Renal cortical epithelial cell (primary cell): ENCODE data around the gene SYCE1L. TPM values are rescaled to one million over a fixed set of nuclear protein-coding genes. Genes with fewer than 3 reads are reported as not detected.
"Not testable (repeated sequence)": the region's sequence is repeated elsewhere in the genome, so short reads cannot be mapped to it uniquely, and the experiment has no call there.

Source experiments
- DNase-seq: peaks from one replicate; pipeline ENCODE4 v3.0.0-alpha.2; 2011; ENCODE audit warnings: low read depth
- total RNA-seq: library from RNA; depleted of rRNA; stranded (reverse); fragments of >200 nt; gene quantifications from 2 replicates; pipeline ENCODE4 v1.2.3, GENCODE V29; 2014

Gene SYCE1L
- total RNA-seq, 1 donor from 2014 or later: 1.4 TPM

GRCh38 chr16:77197747-77198146 lies 1.5 kb upstream of the SYCE1L start:
- DNase-seq: no peak

- no peak for DNase-seq
Observed at GRCh38 chr16:77206533-77206932, 7.3 kb downstream of the SYCE1L start.

- no peak for DNase-seq
Observed at GRCh38 chr16:77207030-77207429, 7.8 kb downstream of the SYCE1L start.

- no peak for DNase-seq
Observed at GRCh38 chr16:77208382-77208781, 9.2 kb downstream of the SYCE1L start.

- no peak for DNase-seq
Observed at GRCh38 chr16:77211880-77212740, 12.9 kb downstream of the SYCE1L start.

GRCh38 chr16:77212741-77213541 lies 13.7 kb downstream of the SYCE1L start:
- no peak for DNase-seq

- DNase-seq: peak; percentile 97
Observed at GRCh38 chr16:77213542-77214106, 14.4 kb downstream of the SYCE1L start.

DNA sequence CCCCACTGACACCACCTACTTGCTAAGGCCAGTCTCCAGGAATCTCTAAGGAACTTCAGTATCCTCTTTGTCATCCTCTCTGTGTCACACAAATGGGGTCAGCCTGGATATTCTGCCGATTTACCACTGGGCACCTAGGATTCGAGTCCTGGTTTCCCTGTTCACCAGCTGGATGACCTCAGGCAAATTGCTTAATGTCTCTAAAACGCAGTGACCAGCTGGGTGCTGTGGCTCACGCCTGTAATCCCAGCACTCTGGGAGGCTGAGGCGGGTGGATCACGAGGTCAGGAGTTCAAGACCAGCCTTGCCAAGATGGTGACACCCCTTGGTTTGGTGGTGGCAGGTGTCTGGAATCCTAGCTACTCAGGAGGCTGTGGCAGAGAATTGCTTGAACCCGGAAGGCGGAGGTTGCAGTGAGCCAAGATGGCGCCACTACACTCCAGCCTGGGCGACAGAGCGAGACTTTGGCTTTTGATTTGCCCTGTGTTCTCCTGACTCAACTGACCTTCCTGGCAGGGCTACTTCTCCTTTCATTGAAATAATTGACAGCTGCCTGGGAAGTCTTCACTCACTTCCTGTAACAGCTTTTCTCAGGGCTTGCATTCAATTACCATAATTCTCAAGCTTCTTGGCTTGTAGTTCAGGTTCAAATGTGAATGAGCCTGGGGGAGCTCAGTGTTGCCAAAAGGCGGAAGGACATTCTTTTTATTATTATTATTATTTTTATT lies 15.4 kb downstream of the SYCE1L start:
- DNase-seq: peak; percentile 40

DNA sequence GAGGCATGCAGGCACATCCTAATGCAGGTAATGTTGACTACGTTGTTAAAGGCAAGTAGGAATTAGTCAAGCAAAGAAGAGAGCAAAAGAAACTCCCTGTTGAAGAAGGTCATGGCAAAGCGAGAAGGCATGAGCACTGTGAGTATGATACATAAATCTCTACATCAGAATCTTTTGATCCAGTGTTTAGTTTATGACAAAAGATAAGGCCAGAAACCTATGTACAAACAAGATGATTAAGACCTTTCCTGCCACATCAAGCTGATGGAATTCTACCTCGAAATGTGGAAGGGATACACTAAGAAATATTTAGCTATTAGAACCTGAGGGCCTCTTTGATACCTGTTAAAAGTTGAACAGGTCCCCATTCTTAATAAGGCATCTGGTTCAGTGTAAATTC lies 20.2 kb downstream of the SYCE1L start:
- no peak for DNase-seq

DNA sequence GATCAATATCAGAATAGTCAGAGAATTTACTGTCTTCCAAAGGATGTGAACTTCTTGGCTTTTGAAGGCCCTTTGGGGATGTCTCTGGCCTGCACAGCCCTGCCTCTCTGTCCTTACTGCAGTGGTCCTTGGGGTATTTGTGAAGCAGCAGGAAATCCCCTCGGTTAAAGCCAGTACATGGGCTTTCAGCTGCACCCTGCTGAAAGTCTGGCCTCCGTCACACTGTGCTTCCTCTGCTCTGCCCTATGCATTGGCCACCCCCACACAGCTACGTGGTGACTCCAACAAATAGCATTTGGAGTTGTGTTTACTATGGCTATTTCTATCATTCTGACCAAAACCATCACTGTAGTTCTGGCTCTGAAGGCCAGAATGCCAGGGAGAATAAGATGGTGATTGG lies 21.2 kb downstream of the SYCE1L start:
- no peak for DNase-seq

DNA sequence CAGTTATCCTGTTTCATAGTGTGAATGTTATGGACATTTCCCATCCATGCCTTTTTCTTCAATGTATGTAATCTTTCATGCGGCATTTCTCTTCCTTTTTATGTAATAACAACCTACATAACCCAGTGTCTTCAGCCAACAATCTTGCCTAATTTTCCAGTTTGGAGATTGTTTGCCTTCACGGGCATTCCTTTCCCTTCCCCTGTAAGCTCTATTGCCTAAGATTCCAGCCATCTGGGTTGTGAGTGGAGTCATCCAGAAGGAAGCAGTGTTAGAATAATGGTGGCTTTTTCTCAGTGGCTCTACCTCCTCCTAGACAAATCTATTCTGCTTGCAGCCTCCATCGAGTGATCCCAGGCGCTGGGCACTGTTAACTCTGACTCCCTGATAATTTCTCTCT lies 22.3 kb downstream of the SYCE1L start:
- DNase-seq: no peak

GRCh38 chr16:77223184-77223583 lies 24.0 kb downstream of the SYCE1L start:
- DNase-seq: no peak

DNA sequence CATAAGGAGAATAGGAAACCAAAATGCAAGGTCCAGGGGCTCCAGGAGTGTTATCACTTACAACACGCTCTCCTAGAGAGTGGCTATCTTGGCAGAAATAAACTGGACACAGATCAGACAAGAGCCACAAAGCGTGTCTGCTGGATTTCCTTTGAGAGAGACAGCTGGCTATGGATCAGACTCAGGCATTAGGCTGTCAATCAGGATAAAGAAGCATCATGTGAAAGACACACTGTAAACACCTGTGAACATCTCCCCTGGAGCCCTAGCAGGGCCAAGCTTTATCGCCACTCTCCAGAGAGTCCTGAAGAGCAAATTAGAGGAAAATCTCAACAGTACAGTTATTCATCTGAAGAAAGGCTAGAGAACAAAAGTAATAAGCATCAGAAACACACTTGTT lies 26.0 kb downstream of the SYCE1L start:
- DNase-seq: no peak

DNA sequence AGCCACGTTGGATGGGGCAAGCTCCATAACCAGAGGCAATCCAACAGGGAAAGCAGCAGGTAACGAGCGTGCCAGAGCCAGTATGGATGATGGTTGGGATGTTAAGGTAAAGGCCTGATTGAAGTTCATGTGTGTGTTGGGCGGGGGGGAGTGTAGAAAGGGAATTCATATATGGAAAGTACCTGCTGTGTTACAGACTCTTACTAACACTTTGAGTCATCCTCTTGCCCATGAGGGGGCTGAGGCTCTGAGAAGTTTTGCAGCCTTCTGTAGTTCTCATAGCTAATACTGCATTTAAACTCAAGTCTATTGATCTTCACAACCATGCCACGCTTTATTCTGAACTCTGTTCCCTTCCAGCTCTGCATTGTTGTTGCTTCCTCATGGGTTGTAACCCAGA lies 28.5 kb downstream of the SYCE1L start:
- DNase-seq: no peak

DNA sequence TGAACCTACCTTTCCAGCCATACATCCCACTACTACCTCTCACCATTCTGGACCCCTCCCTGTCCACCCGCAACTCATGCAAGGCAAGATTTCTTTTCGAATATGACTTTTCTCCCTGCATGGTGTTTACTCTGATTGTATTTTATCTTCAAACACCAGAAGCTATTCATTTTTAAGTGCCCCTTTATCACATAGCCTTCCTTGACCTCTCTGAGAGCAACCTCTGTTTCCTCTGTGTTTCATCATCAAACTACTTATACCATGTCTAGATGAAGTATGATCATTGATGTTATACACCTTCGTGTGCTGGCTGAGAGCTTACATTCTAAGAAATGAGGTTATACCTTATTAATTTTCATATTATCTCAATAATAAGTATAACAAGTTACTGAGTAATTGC lies 31.8 kb downstream of the SYCE1L start:
- no peak for DNase-seq

DNA sequence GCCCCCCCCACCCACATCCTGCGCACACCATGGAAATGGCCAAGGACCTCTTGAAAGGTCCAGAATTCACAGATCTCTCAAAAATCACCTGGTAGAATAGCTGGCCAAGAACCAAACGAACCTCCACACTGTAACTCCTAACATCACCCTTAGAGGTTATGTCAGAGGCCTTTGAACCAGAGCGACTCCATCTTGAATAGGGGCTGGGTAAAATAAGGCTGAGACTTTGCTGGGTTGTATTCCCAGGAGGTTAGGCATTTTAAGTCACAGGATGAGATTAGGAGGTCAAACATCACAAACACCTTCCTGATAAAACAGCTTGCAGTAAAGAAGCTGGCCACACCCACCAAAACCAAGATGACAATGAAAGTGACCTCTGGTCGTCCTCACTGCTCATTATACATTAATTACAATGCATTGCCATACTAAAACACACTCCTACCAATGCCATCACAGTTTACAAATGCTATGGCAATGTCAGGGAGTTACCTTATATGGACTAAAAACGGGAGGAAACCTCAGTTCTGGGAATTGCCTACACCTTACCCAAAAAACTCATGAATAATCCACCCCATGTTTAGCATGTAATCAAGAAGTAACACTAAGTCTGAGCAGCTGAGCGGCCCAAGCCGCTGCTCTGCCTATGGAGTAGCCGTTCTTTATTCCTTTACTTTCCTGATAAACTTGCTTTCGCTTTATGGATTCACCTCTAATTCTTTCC lies 34.8 kb downstream of the SYCE1L start:
- no peak for DNase-seq

DNA sequence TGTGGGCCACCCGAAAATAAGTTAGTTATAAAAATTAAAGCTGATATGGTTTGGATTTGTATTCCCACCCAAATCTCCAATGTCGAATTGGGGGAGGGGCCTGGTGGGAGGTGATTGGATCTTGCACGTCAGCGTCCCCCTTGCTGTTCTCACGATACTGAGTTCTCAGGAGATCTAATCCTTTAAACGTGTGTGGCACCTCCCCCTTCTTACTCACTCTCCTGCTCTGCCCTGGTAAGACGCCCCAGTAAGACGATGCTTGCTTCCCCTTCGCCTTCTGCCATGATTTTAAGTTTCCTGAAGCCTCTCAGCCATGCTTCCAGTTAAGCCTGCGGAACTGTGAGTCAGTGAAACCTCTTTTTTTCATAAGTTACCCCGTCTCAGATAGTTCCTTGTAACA lies 35.4 kb downstream of the SYCE1L start:
- peak; percentile 38 for DNase-seq

DNA sequence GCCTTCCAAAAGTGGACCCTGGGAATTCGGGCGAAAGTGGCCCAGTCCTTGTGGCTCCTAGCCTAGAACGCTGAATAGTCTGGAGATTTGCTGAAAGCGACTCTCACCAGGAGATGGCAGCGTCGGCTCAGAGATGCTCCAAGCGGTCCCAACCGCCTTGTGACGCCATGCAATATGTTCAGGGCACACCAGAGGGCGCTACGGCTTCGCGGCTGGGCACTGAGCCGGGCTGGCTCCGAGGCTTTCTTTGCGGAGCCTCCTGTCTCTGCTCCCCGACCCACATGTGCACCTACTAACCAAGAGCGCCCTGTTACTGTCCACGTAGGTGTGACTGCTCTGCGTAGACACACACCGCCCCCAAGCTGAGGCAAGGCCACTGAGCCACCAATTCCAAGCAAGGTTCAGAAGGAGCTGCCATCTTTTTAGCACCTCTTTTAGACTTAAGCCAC lies 36.9 kb downstream of the SYCE1L start:
- DNase-seq: peak; percentile 57

GRCh38 chr16:77238593-77238992 lies 39.4 kb downstream of the SYCE1L start:
- DNase-seq: no peak

GRCh38 chr16:77242471-77242870 lies 43.3 kb downstream of the SYCE1L start:
- not testable (repeated sequence) for DNase-seq

- no peak for DNase-seq
Observed at GRCh38 chr16:77246150-77246549, 46.9 kb downstream of the SYCE1L start.
